Stomach (tissue), 9 donors: ENCODE data around the gene DOCK3. TPM values are rescaled to one million over a fixed set of nuclear protein-coding genes. Genes with fewer than 3 reads are reported as not detected.
"Not testable (repeated sequence)": the region's sequence is repeated elsewhere in the genome, so short reads cannot be mapped to it uniquely, and the experiment has no call there.

ENCODE experiments used
- DNase-seq, 2 donors: peaks; one replicate each; pipeline versions ENCODE4 v3.0.0 to v3.0.0-alpha.2; 2013 to 2019
- H3K27ac ChIP-seq, 5 donors: fragments of 200-600 bp in 4 of 5; sonication (generic) in 4 of 5; one replicate each; pipeline ENCODE4 v1.5.1; 2013 to 2019; ENCODE audit warnings: mild to moderate bottlenecking in 1 of 5, moderate library complexity in 1 of 5
- H3K27me3 ChIP-seq, 3 donors: fragments of 200-600 bp; sonication (generic); one replicate each; pipeline ENCODE4 v1.5.1; 2017 to 2019; ENCODE audit warnings: mixed run types in 1 of 3
- H3K36me3 ChIP-seq, 4 donors: fragments of 200-600 bp; sonication (generic); 1 replicate in 3 of 4; 2 replicates in 1 of 4; pipeline ENCODE4 v1.5.1; 2016 to 2019
- H3K4me1 ChIP-seq, 4 donors: fragments of 200-600 bp; sonication (generic); one replicate each; pipeline ENCODE4 v1.5.1; 2016 to 2019
- H3K4me3 ChIP-seq, 4 donors: fragments of 200-600 bp; sonication (generic) in 3 of 4; one replicate each; pipeline ENCODE4 v1.5.1; 2016 to 2019; ENCODE audit warnings: mild to moderate bottlenecking in 1 of 4
- H3K9me3 ChIP-seq, 4 donors: fragments of 200-600 bp; sonication (generic); one replicate each; pipeline ENCODE4 v1.5.1; 2016 to 2019
- CTCF ChIP-seq, 7 experiments: fragments of 450-650 bp in 4 of 7; fragments of 200-600 bp in 3 of 7; sonication (generic) in 3 of 7; IDR thresholded peaks; one replicate each; pipeline ENCODE4 v1.5.1; 2016 to 2019; ENCODE audit warnings: antibody characterized with exemption in 7 of 7, control low read depth in 2 of 7, mild to moderate bottlenecking in 1 of 7
- EP300 ChIP-seq: sonication (generic); formaldehyde crosslinking; IDR thresholded peaks from one replicate; pipeline ENCODE4 v1.6.1; 2017; ENCODE audit warnings: antibody characterized with exemption
- POLR2A ChIP-seq, 4 donors: fragments of 450-650 bp; IDR thresholded peaks; one replicate each; pipeline ENCODE4 v1.6.1; 2016; ENCODE audit warnings: antibody characterized with exemption in 4 of 4, control low read depth in 2 of 4, mild to moderate bottlenecking in 1 of 4, moderate library complexity in 1 of 4
- POLR2AphosphoS5 ChIP-seq, 3 donors: sonication (generic); formaldehyde crosslinking; IDR thresholded peaks; one replicate each; pipeline ENCODE4 v1.6.1; 2016; ENCODE audit warnings: antibody characterized with exemption in 3 of 3
- WGBS, 5 donors: extraction: QIAGEN DNeasy Blood & Tissue Kit in 3 of 5; methylation state at CpG; one replicate each; pipeline versions ENCODE4 v1.1.5 to v1.1.7; 2013 to 2018; 5-methylcytosine and 5-hydroxymethylcytosine counted together
- intact Hi-C: fragments of 100-400 bp; cut with DNase I; formaldehyde crosslinking; loops from one replicate; pipeline ENCODE4 v1.15.1; 2023; ENCODE audit warnings: low total_unique reads
- polyA plus RNA-seq, 3 donors: library from polyadenylated mRNA; stranded (reverse); fragments of 200-250 nt; gene quantifications; one replicate each; pipeline ENCODE4 v1.2.3, GENCODE V29; 2013
- total RNA-seq, 5 donors: library from RNA; depleted of rRNA; stranded (reverse); fragments of >200 nt; gene quantifications; one replicate each; pipeline versions ENCODE4 v1.1.0 to v1.2.3, GENCODE V29; 2014 to 2016
- donor health status: healthy with polysubstance abuse.
- donor health status: Bipolar disorder and iron deficiency.
- donor health status: healthy.

Gene DOCK3
- total and polyA plus RNA-seq, 8 donors = 0.06 to 2.3 (median 1.0) TPM; not detected in 2

DNA sequence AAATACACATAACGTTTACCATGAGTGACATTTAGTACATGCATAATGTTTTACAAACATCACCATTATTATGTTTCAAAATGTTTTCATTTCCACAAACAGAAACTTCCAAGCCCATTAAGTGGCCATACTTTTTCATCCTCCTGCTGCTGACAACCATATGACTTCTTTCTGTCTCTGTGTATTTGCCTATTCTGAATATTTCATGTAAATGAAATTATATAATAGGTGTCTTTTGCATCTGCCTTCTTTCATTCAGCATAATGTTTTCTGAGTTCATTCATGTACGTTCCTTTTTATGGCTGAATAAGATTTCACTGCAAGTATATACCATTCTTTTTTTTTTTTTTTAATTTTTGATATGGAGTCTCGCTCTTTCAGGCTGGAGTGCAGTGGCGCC is 209.0 kb downstream of the DOCK3 start:
- H3K27ac ChIP-seq = no peak overlapping the region
- intact Hi-C loops = no loop called here
- TF ChIP-seq EP300 (no peak), CTCF (IDR thresholded peaks at IDR 0.05) (no peak)
- no peak overlapping the region for H3K4me3 ChIP-seq
- 85 to 92% (median 90%) methylated on average over 4 of the region's 4 CpGs for WGBS, 5 donors
- no peaks in the 10 kb centered on the region for H3K27me3 ChIP-seq
- DNase-seq = no peak
- H3K4me1 ChIP-seq = no peaks in the 10 kb centered on the region
- no peaks in the 10 kb centered on the region for H3K36me3 ChIP-seq
- H3K9me3 ChIP-seq = peaks cover 0 to 9% (median 2%) of the 10 kb centered on the region in 4 donors

DNA sequence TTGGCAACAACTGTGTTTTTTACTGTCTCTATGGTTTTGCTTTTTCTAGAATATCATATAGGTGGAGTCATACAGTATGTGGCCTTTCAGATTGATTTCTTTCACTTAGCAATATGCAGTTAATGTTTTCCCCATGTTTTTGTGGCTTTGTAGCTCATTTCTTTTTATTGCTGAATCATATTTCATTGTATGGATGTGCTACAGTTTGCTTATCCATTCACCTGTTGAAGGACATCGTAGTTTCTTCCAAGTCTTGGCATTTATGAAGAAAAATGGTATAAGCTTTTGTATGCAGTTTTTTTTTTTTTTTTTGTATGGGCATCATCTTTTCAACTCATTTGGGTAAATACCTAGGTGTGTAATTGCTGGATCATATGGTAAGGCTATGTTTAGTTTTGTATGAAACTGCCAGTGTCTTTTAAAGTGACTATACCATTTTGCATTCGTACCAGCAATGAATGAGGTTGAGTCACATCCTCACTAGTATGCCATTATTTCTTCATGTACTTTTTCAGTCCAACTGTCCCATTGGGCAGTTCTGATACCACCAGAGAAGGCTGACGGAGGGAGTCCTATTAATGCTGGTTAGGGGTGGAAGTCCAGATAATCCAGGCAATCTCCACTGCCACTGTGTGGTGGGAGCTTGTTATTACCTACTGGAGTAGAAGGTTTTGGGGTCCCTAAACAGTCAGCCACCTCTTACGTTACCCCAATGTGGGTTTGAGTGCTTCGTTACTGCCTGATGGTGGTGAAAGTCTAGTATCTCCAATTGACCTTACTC is 210.5 kb downstream of the DOCK3 start:
- Histone ChIP-seq H3K36me3 (no peaks in the 10 kb centered on the region), H3K9me3 (peaks cover 0 to 13% (median 2%) of the 10 kb centered on the region in 4 donors), H3K4me3 (no peak overlapping the region), H3K27me3 (no peaks in the 10 kb centered on the region), H3K4me1 (no peaks in the 10 kb centered on the region), H3K27ac (no peak overlapping the region)
- intact Hi-C loops = no loop called here
- TF ChIP-seq POLR2AphosphoS5 (IDR thresholded peaks at IDR 0.05) (no peak), EP300 (no peak), POLR2A (IDR thresholded peaks at IDR 0.05) (no peak)
- 47 to 62% (median 54%) methylated on average over 5 of the region's 5 CpGs for WGBS, 5 donors
- peak in 1 of 2 donors; percentile 21 for DNase-seq

GRCh38 chr3:50890688-50891344 is 216.1 kb downstream of the DOCK3 start:
- Histone ChIP-seq H3K4me3 (no peak overlapping the region), H3K27me3 (no peaks in the 10 kb centered on the region), H3K27ac (no peak overlapping the region), H3K9me3 (peaks cover 0 to 26% (median 7%) of the 10 kb centered on the region in 4 donors), H3K4me1 (no peaks in the 10 kb centered on the region), H3K36me3 (no peaks in the 10 kb centered on the region)
- WGBS, 5 donors = 18 to 35% (median 33%) methylated on average over 3 of the region's 3 CpGs
- DNase-seq = no peak
- intact Hi-C loops = no loop called here
- no peak for TF ChIP-seq POLR2A (IDR thresholded peaks at IDR 0.05)
- TF ChIP-seq EP300 = no peak
- TF ChIP-seq POLR2AphosphoS5 (IDR thresholded peaks at IDR 0.05) = no peak
- TF ChIP-seq CTCF (IDR thresholded peaks at IDR 0.05) = no peak

DNA sequence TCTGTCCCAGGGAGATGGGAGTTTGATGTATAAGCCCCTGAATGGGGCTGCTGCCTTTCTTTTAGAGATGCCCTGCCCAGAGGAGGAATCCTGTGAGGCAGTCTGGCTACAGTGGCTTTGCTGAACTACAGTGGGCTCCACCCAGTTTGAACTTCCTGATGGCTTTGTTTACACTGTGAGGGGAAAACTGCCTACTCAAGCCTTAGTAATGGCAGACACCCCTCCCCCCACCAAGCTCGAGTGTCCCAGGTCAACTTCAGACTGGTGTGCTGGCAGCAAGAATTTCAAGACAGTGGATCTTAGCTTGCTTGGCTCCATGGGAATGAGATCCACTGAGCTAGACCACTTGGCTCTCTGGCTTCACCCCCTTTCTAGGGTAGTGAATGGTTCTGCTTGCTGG is 226.4 kb downstream of the DOCK3 start:
- H3K4me1 ChIP-seq, H3K27me3 ChIP-seq, H3K9me3 ChIP-seq, H3K27ac ChIP-seq, H3K36me3 ChIP-seq, intact Hi-C loops, H3K4me3 ChIP-seq: not testable (repeated sequence)
- WGBS, 5 donors = 0 to 19% (median 4%) methylated on average over 1 of the region's 1 CpG
- peak in 1 of 2 donors; percentile 42 for DNase-seq

- H3K4me3 ChIP-seq = no peak overlapping the region
- H3K4me1 ChIP-seq = peaks cover 0 to 4% (median 0%) of the 10 kb centered on the region in 4 donors
- intact Hi-C loops = no loop called here
- H3K36me3 ChIP-seq = no peaks in the 10 kb centered on the region
- TF ChIP-seq POLR2AphosphoS5 (IDR thresholded peaks at IDR 0.05) (no peak), CTCF (IDR thresholded peaks at IDR 0.05) (no peak), POLR2A (IDR thresholded peaks at IDR 0.05) (no peak), EP300 (no peak)
- 74 to 82% (median 78%) methylated on average over 6 of the region's 6 CpGs for WGBS, 5 donors
- no peaks in the 10 kb centered on the region for H3K9me3 ChIP-seq
- no peak for DNase-seq
- no peak overlapping the region for H3K27ac ChIP-seq
- H3K27me3 ChIP-seq = no peaks in the 10 kb centered on the region
Observed at GRCh38 chr3:50912746-50913145, 238.0 kb downstream of the DOCK3 start.
